SHP77 treated with DMSO at 0.1 percent for 48 hours (cell line): Measurements from ENCODE around the gene ALPI.
"Not testable (repeated sequence)": the region's sequence is repeated elsewhere in the genome, so short reads cannot be mapped to it uniquely, and the experiment has no call there.

Experiments
- DNase-seq: peaks from one replicate; lab custom pipeline; 2025; lab: John Stamatoyannopoulos, UW

Gene ALPI

GRCh38 chr2:232421189-232421785, 34.7 kb upstream of the ALPI start:
- DNase-seq, result no peak

GRCh38 chr2:232422051-232422450, 33.9 kb upstream of the ALPI start:
- DNase-seq, result no peak

DNA sequence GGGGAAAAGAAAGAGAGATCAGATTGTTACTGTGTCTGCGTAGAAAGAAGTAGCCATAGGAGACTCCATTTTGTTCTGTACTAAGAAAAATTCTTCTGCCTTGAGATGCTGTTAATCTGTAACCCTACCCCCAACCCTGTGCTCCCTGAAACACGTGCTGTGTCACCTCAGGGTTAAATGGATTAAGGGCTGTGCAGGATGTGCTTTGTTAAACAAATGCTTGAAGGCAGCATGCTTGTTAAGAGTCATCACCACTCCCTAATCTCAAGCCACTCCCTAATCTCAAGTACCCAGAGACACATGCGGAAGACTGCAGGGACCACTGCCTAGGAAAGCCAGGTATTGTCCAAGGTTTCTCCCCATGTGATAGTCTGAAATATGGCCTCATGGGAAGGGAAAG, 33.0 kb upstream of the ALPI start:
- not testable (repeated sequence) for DNase-seq

DNA sequence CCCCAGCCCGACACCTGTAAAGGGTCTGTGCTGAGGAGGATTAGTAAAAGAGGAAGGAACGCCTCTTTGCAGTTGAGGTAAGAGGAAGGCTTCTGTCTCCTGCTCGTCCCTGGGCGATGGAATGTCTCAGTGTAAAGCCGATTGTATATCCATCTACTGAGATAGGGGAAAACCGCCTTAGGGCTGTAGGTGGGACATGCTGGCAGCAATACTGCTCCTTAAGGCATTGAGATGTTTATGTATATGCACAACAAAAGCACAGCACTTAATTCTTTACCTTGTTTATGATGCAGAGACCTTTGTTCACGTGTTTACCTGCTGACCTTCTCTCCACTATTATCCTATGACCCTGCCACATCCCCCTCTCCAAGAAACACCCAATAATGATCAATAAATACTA, 32.5 kb upstream of the ALPI start:
- not testable (repeated sequence) for DNase-seq

DNA sequence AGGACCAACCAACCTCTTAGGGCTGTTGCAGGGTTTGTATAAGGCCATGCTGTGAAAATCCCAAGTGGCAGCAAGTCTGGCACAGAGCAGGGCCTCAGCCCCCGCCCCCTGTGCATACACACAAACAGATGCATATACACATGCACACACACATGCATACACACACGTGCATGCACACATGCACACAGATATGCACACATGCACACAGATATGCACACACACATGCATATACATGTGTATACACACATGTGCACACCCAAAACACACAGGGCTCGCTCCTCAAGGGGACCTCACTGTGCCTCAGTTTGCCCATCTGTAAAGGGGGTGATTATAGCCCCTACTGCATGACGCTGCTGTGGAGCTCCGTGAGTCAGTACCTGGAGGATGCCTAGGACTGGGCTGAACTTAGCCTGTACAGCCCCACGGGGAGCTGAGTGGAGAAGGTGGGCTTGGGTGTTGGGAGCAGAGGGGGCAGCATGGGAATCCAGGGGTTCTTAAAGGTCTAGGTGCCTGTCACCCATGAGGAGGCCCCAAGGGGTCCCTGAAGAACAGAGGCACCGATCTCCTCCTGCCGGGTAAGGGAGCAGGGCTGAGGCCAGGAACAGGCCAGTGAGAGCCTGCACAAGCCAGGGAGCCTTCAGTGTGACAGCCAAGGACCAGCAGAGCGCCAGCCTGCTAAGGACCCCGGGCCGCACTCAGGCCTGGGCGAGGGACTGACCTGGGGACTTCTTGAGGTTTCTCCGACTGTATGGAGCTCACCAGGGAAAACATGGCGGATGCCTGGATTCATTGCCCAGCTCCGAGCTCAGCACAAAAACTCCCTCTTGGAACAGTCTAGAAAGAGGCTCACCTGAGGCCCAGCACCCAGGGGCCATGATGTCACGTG, 24.0 kb upstream of the ALPI start:
- no peak for DNase-seq

DNA sequence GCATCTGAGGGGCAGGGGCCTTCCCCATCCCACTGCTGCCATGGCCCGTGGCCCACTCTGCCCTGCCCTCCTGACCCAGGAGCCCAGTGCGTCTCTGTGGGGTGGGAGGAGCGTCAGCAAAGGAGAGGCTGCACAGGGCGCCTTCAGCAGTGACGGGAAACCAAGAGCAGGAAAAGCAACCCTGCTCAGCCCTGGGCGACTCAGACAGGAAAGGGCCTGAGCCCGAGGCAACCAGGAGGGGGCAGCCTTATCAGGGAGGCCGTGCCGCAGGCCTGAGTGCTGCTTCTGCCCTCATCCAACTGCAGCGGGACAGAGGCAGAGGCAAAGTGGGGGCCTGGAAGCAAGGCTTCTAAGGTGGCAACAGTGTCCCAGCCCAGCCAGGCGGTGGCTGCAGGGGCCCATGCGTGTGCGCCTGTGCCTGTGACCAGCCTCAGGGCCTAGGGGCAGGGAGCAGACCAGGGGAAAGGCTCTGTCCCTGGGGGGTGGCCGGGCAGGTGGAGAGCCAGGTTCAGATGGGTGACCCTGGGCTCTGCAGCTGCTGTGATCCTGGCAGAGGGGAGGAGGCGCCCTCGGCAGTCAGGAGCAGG, 23.3 kb upstream of the ALPI start:
- no peak for DNase-seq

GRCh38 chr2:232433622-232434021, 22.3 kb upstream of the ALPI start:
- not testable (repeated sequence) for DNase-seq

DNA sequence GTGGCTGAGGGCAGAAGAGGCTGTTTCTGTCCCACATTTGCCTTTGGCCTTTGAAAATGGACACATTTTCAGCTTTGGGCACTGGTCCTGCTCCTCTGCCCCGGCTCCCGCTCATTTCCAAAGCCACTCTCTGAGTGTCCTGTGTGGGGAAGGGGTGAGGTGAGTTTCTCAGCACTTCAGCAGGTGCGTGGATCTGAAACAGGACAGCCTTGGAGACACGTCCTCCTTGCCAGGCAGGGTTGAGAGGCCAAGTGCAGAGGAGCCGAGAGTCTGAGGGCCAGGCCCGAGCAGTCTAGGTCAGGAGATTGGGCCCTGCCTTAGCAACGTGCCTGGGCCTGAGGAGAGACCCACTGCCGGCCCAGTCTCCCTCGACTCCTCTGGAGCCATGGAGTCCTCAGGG, 21.9 kb upstream of the ALPI start:
- DNase-seq, result no peak

- no peak for DNase-seq
Observed at GRCh38 chr2:232434563-232435374, 21.2 kb upstream of the ALPI start.

GRCh38 chr2:232435375-232435648, 20.6 kb upstream of the ALPI start:
- no peak for DNase-seq

- no peak for DNase-seq
Observed at GRCh38 chr2:232435805-232436204, 20.1 kb upstream of the ALPI start.

DNA sequence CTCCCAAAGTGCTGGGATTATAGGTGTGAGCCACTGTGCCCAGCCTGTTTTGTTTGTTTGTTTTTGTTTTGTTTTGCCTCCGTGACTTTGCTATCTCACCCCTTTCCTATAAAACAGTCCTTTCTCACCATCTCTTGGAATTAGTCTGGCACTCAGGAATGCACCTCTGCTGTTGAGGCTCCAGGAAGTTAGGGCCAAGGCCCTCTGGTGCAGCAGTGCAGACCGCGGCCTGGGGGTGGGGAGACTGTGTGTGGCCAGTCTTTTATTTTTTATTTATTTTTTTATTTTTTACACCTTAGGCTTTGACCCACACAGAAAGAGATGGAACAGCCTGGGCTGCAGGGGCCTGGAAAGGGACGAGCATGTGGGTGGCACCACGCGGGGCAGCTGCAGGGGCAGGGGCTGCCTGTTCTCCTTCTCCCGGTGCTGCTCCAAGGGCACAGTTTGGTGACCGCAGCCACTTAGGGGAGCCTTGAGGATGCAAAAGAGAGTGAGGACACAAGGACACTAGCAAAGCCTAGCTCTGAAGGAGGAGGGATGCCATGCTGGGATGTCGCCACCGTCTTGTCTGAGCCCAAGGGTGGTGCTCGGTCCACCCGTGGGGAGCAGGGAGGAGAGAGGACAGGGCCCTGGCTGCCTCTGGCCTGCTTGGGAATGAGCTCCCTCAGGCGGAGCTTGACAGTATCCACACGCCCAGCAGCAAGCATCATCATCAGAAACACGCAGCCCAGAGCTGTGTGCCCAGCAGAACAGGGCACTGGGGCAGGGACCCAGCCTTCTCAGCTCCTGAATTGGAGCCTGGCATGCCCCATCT, 19.4 kb upstream of the ALPI start:
- DNase-seq, result no peak

- DNase-seq, result no peak
Observed at GRCh38 chr2:232437195-232437571, 18.8 kb upstream of the ALPI start.

DNA sequence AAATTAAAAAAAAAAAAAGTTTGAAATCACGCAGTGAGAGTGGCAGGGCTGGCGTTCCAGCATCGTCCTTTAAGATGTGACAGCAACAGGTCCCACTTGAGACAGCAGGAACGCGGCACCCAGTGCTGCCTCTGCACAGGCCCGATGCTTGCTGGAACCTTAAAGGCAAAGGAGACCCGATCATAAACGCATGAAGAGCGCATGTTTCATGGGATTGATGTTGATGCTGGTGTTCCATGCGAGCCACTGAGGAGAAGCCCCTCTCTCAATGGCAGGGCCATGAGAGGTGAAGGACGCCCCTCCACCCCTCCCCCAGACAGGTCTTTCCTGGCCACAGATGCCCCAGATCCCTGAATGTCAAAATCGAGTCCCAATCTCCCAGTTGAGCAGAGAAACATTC, 17.9 kb upstream of the ALPI start:
- DNase-seq, result no peak

- no peak for DNase-seq
Observed at GRCh38 chr2:232438951-232439757, 16.8 kb upstream of the ALPI start.

DNA sequence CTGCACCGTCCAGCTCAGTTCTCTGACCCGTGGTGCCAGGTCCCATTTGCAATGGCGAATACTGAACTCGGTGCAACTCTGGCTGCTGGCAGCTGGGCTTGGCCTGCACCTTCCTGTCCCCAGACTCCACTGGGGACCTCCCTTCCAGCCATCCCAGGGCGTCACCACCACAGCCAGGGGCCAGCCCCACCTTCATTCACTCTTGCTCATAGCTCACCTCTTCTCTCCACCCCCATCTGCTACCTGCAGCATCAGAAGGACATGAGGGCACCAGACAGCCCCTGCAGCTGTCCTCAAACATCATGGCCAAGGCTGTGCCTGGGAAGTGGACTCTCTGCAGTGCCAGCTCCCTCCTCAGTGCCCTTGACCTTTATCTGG, 16.2 kb upstream of the ALPI start:
- no peak for DNase-seq

DNA sequence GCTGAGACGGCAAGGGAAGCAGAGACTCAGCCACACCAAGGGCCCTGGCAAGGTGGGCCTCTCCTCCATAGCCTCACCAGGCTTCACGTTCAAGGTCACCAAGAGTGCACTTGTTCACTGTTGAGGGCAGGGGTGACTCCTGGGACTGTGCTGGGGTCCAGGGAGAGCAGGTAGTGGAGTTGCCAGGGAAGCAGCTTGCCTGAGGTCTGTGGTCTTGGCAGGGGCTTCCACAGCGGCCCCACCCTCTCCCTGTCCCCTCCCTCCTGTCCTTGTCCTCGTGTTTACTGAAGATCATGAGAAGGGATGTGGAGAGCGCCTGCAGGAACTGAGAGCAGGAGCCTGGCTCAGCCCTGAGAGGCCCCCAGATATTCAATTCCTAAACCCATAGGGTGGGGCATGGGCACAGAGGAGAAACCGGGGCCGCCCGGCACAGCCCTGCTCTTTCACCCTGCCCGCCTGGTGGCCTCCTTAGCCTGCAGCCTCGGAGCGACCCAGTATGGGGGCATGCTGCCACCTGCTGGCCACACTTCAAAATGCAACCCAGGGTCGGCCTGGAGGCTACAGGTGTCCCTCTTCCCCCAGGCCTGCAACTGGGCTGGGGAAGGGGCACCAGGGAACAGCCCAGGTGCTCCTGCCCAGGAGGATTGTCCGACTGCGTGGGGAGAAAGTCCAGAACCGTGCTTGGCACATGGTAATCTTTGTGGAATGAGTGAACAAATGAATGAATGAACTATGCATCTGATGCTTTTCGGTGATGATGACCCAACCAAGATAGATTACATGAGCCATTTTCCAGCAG, 15.5 kb upstream of the ALPI start:
- peak; percentile 46 for DNase-seq

- DNase-seq, result no peak
Observed at GRCh38 chr2:232441147-232441651, 14.8 kb upstream of the ALPI start.

DNA sequence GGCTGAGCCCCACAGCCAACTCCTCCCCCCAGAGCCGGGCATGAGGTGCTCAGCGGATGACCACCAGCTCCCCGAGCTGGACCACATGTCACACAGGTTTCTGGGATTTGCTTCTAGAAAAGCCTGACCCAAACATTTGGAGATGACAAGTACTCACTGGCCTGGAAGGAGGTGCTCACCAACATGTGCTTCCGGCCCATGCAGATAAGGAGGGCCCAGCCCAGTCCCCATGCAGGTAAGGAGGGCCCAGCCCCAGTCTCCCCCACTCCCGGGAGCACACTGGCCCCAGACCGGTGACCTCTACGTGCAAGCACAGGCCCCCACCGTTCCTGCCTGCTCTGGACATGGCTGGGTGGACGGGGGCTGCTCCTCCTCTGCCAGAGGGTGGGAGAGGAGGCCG, 14.0 kb upstream of the ALPI start:
- not testable (repeated sequence) for DNase-seq

DNA sequence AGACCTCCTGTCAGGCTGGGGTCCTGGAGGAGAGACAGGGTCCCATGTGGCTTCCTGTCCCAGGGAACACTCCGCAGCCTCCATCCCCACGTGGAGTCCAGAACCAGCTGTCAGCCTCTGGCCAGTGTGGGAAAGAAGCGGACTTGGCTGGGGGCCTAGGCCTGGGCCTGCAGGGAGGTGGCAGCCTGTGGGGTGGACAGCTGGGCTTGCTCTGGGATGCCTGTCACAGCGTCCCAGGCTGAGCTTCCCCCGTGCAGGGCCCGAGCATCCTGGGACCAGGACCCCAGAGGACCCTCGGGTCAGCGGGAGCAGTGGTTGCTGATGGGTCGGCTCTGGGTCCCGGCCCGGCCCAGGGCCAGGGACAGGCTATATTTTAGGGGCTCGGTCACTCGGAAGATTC, 13.5 kb upstream of the ALPI start:
- DNase-seq, result not testable (repeated sequence)
